ENCODE results near the gene CLDN15.

DNA sequence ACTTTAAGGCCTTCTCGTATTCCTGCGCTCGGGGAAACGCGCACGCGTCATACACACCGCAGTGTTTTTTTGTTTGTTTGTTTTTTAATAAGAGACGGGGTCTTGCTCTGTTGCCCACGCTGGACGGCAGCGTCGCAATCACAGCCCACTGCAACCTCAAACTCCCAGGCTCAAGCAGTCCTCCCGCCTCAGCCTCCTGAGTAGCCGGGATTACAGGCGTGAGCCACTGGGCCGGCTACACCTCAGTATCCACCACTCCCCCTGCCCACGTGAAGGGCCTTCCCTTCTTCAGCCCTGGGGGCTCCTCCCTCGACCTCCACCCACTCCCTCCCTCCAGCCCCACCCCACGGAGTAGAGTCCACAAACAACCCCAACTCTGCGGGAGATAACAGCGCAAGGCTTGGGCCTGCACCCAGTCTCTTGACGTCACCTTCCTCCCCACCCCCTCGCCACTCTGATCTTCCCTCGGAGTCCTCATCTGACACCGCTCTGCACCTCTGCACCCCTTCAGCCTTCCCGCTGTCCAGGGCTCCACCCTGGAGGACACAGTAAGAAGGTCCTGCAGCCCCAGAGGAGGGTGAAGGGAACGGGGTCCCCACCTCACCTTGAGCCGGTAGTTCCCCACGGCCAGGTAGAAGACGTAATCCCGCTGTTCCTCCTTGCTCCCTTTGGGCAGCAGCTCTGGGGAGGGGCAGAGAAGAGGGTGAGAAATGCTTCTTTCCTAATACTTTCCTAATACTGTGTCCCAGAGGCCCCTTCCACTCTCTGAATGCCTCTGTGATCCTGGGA, 2.8 kb upstream of the CLDN15 start:
- TF ChIP-seq, protein P1, sequence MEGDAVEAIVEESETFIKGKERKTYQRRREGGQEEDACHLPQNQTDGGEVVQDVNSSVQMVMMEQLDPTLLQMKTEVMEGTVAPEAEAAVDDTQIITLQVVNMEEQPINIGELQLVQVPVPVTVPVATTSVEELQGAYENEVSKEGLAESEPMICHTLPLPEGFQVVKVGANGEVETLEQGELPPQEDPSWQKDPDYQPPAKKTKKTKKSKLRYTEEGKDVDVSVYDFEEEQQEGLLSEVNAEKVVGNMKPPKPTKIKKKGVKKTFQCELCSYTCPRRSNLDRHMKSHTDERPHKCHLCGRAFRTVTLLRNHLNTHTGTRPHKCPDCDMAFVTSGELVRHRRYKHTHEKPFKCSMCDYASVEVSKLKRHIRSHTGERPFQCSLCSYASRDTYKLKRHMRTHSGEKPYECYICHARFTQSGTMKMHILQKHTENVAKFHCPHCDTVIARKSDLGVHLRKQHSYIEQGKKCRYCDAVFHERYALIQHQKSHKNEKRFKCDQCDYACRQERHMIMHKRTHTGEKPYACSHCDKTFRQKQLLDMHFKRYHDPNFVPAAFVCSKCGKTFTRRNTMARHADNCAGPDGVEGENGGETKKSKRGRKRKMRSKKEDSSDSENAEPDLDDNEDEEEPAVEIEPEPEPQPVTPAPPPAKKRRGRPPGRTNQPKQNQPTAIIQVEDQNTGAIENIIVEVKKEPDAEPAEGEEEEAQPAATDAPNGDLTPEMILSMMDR (conservative IDR thresholded peaks at IDR 0.05; ENCODE audit: low read depth, low read length): no peak
- TF ChIP-seq EZH2 (IDR thresholded peaks at IDR 0.05; ENCODE audit: borderline replicate concordance, low read depth, low read length, poor library complexity, severe bottlenecking): no peak

All from A673 (cell line).